ENCODE results near the gene UBTD1.

Gene UBTD1

DNA sequence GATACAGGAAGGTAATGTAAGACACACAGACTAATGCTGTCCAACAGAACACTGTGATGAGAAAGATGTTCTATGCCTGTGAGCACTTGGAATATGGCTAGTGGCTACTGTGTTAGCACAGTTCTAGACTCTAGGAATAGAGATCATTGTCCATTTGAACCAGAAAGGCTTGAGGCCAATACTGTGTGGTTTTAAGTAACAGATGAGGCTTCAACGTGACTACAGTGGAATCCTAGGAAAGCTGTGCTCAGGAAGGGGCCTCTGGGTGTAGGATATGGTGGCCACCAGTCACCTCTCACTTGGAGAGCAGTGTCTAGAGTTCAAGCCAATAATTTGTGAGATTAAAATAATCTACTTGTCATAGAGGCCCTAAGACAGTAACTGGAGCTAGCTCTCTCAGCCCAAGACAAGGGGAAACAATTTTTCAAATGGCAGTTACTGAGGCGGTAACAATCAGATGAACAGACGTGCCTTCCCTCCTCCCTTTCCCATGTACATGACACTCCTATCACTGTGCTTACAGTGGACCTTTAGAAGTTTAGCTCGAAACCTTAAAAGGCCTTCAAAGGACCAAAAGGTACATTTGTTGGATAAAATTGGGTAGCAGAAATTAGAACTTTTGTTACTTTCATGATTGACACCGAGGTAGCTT, 42.6 kb upstream of the UBTD1 start:
- TF ChIP-seq, protein P1, sequence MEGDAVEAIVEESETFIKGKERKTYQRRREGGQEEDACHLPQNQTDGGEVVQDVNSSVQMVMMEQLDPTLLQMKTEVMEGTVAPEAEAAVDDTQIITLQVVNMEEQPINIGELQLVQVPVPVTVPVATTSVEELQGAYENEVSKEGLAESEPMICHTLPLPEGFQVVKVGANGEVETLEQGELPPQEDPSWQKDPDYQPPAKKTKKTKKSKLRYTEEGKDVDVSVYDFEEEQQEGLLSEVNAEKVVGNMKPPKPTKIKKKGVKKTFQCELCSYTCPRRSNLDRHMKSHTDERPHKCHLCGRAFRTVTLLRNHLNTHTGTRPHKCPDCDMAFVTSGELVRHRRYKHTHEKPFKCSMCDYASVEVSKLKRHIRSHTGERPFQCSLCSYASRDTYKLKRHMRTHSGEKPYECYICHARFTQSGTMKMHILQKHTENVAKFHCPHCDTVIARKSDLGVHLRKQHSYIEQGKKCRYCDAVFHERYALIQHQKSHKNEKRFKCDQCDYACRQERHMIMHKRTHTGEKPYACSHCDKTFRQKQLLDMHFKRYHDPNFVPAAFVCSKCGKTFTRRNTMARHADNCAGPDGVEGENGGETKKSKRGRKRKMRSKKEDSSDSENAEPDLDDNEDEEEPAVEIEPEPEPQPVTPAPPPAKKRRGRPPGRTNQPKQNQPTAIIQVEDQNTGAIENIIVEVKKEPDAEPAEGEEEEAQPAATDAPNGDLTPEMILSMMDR (IDR thresholded peaks at IDR 0.05; ENCODE audit: extremely low read depth, insufficient read depth, missing control alignments), result no peak
- in situ Hi-C loops (cut with MboI; ENCODE audit: low pct_unique_long_range_greater_than_20kb, low sequenced_read_pairs, unreplicated experiment), result no loop called here
- no peak for DNase-seq (ENCODE audit: low spot score)

DNA sequence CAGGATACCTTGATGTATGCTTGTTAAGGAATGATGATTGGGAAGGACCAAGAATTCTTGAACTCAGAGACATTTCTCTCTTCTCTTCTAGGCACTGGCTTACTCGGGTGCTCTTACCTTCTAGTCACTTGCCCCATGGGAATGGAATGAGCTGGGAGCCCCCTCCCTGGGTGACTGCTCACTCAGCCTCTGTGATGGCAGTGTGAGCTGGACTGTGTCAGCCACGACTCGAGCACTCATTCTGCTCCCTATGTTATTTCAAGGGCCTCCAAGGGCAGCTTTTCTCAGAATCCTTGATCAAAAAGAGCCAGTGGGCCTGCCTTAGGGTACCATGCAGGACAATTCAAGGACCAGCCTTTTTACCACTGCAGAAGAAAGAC, 42.0 kb upstream of the UBTD1 start:
- DNase-seq (ENCODE audit: low spot score), result no peak
- TF ChIP-seq, protein P1 (IDR thresholded peaks at IDR 0.05; ENCODE audit: extremely low read depth, insufficient read depth, missing control alignments), result no peak
- in situ Hi-C loops (cut with MboI; ENCODE audit: low pct_unique_long_range_greater_than_20kb, low sequenced_read_pairs, unreplicated experiment), result no loop called here

DNA sequence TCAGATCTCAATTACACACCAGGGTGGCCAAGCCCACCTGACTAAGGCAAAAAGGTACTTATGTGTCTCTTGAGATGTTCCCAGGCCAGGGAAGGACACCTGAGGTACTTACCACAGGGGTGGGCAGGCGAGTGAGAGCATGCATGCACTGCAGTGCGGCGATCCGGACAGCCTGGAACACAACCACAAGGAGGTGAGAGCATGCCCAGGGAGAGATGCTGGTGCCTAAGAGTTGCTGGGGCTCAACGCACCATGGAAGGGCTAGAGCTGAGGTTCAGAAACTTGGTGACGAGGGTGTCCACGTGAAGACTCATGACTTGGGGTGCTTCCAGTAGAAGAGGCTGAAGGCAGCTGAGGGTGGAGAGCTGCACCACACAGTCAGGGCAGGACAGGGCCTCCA, 39.6 kb upstream of the UBTD1 start:
- in situ Hi-C loops (cut with MboI; ENCODE audit: low pct_unique_long_range_greater_than_20kb, low sequenced_read_pairs, unreplicated experiment), result no loop called here
- TF ChIP-seq, protein P1 (IDR thresholded peaks at IDR 0.05; ENCODE audit: extremely low read depth, insufficient read depth, missing control alignments), result no peak
- DNase-seq (ENCODE audit: low spot score), result no peak

DNA sequence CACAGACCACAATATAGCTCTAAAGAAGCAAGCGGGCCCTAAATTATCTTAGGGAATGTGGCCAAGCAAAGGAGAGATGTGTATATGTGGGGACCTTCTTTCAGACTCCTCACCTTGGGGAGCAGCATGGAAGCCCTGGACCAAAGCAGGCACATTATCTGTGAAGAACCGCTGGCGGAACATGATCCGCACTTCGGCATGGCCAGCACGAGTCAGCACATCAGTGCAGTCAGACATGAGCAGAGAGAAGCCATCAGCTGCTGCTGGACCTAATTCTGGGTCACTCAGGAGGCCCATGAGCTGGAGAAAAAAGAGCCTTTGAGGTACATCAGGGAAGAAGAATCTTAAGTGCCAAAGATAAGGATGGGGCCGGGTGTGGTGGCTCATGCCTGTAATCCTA, 38.8 kb upstream of the UBTD1 start:
- no peak for DNase-seq (ENCODE audit: low spot score)
- in situ Hi-C loops (cut with MboI; ENCODE audit: low pct_unique_long_range_greater_than_20kb, low sequenced_read_pairs, unreplicated experiment), result no loop called here
- TF ChIP-seq, protein P1 (IDR thresholded peaks at IDR 0.05; ENCODE audit: extremely low read depth, insufficient read depth, missing control alignments), result no peak

DNA sequence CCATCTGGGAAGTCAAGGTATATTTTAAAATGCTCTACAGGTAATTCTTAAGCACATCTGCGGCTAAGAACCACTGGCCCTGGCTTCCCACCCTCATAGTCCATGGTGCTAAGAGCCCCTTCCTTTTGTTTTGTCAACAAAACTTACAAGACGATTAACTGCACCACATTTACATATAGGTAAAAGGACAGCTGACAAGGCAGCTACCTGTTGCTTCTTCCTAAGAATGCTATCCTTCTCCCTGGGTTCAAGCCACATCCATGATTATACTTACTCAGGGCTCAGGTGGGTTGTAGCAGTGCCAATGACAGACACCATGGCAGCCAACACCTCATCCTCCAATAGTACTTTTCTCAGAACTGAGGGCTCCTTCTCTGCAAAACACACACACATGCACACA, 36.4 kb upstream of the UBTD1 start:
- TF ChIP-seq, protein P1 (IDR thresholded peaks at IDR 0.05; ENCODE audit: extremely low read depth, insufficient read depth, missing control alignments), result no peak
- DNase-seq (ENCODE audit: low spot score), result no peak
- in situ Hi-C loops (cut with MboI; ENCODE audit: low pct_unique_long_range_greater_than_20kb, low sequenced_read_pairs, unreplicated experiment), result no loop called here

DNA sequence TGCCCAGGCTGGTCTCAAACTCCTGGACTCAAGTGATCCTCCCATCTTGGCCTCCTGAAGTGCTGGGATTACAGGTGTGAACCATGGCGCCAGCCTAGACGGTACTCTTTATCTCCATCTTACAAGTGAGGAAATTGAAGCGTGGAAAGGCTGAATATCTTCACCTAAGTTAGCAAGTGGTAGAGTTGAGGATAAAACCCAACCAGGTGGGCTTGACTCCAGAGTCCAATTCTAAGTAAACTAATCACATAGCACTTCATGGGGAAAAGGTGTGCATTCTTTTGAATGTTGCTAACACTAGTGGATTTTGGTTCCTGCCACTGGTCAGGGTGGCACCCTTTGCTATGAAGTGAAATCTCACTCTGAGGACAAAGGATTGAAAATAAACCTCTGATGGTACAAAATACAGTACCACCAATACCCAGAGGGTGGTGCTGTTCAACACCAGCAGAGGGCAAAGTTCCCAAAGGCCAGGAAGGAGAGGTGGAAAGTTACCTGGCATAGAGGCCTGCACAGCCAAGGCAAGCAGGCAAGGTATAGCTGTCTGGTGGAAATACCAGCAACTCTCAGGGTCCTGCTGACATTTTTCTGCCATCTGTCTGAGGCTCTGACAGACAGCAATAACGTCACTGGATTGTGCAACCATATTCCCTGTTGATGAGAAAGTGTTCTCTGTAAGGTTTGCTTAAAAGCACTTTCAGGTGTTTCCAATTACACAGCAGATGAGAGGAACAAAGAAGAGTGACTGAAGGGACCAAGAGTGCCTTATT, 35.2 kb upstream of the UBTD1 start:
- TF ChIP-seq, protein P1 (IDR thresholded peaks at IDR 0.05; ENCODE audit: extremely low read depth, insufficient read depth, missing control alignments), result peak; percentile 76
- peak; percentile 48 for DNase-seq (ENCODE audit: low spot score)
- in situ Hi-C loops (cut with MboI; ENCODE audit: low pct_unique_long_range_greater_than_20kb, low sequenced_read_pairs, unreplicated experiment), result no loop called here
